ENCODE results near the gene STYXL1. TPM values are rescaled to one million over a fixed set of nuclear protein-coding genes. Genes with fewer than 3 reads are reported as not detected.
A peak's percentile ranks its signal among the peaks of the same experiment; 100 is the strongest.

Gene STYXL1
- total RNA-seq, 1 experiment from 2014 or later, result 21.3 TPM

- peak; percentile 27; the same call in 1 of the 2 replicates for TF ChIP-seq HMGXB4 (CRISPR knock-in tag; IDR thresholded peaks at IDR 0.05)
- TF ChIP-seq RELA (CRISPR knock-in tag; IDR thresholded peaks at IDR 0.05; ENCODE audit: borderline replicate concordance), result peak; percentile 64; the same call in 1 of the 2 replicates
- no peak; the same call in 1 of the 2 replicates for TF ChIP-seq NFATC4 (CRISPR knock-in tag; IDR thresholded peaks at IDR 0.05)
- TF ChIP-seq FOXK1 (CRISPR knock-in tag; IDR thresholded peaks at IDR 0.05), result peak; percentile 36; the same call in 1 of the 2 replicates
Observed at GRCh38 chr7:75994388-75995051, 53.3 kb downstream of the STYXL1 start, which contains the start of gene TMEM120A (continued).

- Mint-ChIP-seq H3K27ac (no peak overlapping the region), H3K27me3 (ENCODE audit: low read depth) (no peaks in the 10 kb centered on the region), H3K4me3 (peak overlapping the region; percentile 73), H3K4me1 (peaks cover 24% of the 10 kb centered on the region), H3K36me3 (no peaks in the 10 kb centered on the region), H3K9me3 (no peaks in the 10 kb centered on the region)
- DNase-seq (ENCODE audit: low spot score) (peak; percentile 61), ATAC-seq (peak; percentile 31)
- POLR2A ChIA-PET, result interaction anchor here (0.6 to 0.8 kb wide), 2 partner anchors 54 to 268 kb away, joined by 3 to 4 read pairs; partner anchors contain the start of genes MDH2 and STYXL1
- CTCF ChIA-PET, result interaction anchor here (0.5 to 3.3 kb wide), 9 partner anchors 21 to 320 kb away, joined by 3 to 17 read pairs (median 4); no protein-coding TSS in a partner anchor
- TF ChIP-seq FOXJ3 (CRISPR knock-in tag; IDR thresholded peaks at IDR 0.05; ENCODE audit: borderline replicate concordance) (no peak), SMAD4 (CRISPR knock-in tag; IDR thresholded peaks at IDR 0.05) (no peak), ZNF423 (CRISPR knock-in tag; IDR thresholded peaks at IDR 0.05) (no peak), ELF4 (CRISPR knock-in tag; IDR thresholded peaks at IDR 0.05; ENCODE audit: low read depth) (no peak), JAZF1 (CRISPR knock-in tag; IDR thresholded peaks at IDR 0.05) (no peak), TEAD1 (CRISPR knock-in tag; IDR thresholded peaks at IDR 0.05) (no peak), MAX (CRISPR knock-in tag; IDR thresholded peaks at IDR 0.05) (peak; percentile 71; the same call in 1 of the 2 replicates), GTF2I (CRISPR knock-in tag; conservative IDR thresholded peaks at IDR 0.05) (no peak), ZMAT4 (CRISPR knock-in tag; IDR thresholded peaks at IDR 0.05) (no peak), OVOL2 (CRISPR knock-in tag; IDR thresholded peaks at IDR 0.05; ENCODE audit: borderline replicate concordance) (no peak), STAT6 (CRISPR knock-in tag; conservative IDR thresholded peaks at IDR 0.05; ENCODE audit: low read depth) (no peak), E2F1 (CRISPR knock-in tag; IDR thresholded peaks at IDR 0.05) (no peak), NR2C2 (CRISPR knock-in tag; IDR thresholded peaks at IDR 0.05) (no peak), ATF2 (CRISPR knock-in tag; IDR thresholded peaks at IDR 0.05; ENCODE audit: borderline replicate concordance, low read depth) (no peak), E2F5 (CRISPR knock-in tag; IDR thresholded peaks at IDR 0.05) (no peak), NR3C1 (CRISPR knock-in tag; conservative IDR thresholded peaks at IDR 0.05; ENCODE audit: low read depth) (no peak), HMGA2 (CRISPR knock-in tag; IDR thresholded peaks at IDR 0.05) (no peak), USF2 (CRISPR knock-in tag; IDR thresholded peaks at IDR 0.05) (peak; percentile 78), CREM (CRISPR knock-in tag; IDR thresholded peaks at IDR 0.05) (no peak), ZNF396 (CRISPR knock-in tag; IDR thresholded peaks at IDR 0.05; ENCODE audit: borderline replicate concordance) (no peak)
Observed at GRCh38 chr7:75993689-75994387, 54.0 kb downstream of the STYXL1 start.

Data from WTC11 (cell line).